A673 (cell line): ENCODE results near the gene NCLN. TPM values are rescaled to one million over a fixed set of nuclear protein-coding genes. Genes with fewer than 3 reads are reported as not detected.
"Not testable (repeated sequence)": the region's sequence is repeated elsewhere in the genome, so short reads cannot be mapped to it uniquely, and the experiment has no call there.

Experiments used
- BruUV-seq: library from RNA; stranded (reverse); fragments of 400-500 nt; replicated peaks from 2 replicates; lab custom pipeline; 2021; lab: Mats Ljungman, UMichigan
- CTCF ChIA-PET: fragments of 300-600 bp; sonication (Branson Sonifier 250); formaldehyde crosslinking; loops from one replicate; lab custom pipeline; 2022; ENCODE audit warnings: antibody characterized with exemption; lab: Charles Lee
- POLR2A ChIA-PET: fragments of 300-600 bp; sonication (Branson Sonifier 250); formaldehyde crosslinking; loops from one replicate; lab custom pipeline; 2022; ENCODE audit warnings: antibody characterized with exemption; ENCODE audit not compliant: low non-redundant PET; lab: Charles Lee
- DNase-seq: peaks from one replicate; pipeline ENCODE4 v3.0.0-alpha.2; 2015; ENCODE audit warnings: low spot score
- H3K27ac ChIP-seq: fragments of 200-600 bp; sonication (generic); 2 replicates; pipeline ENCODE4 v1.5.1; 2016; ENCODE audit warnings: mixed run types, low read depth, mild to moderate bottlenecking, mixed read lengths, antibody characterized with exemption, low read length; ENCODE audit not compliant: poor library complexity, severe bottlenecking
- H3K27me3 ChIP-seq: fragments of 200-600 bp; sonication (generic); replicated peaks from 2 replicates; pipeline ENCODE4 v1.6.1; 2017; ENCODE audit warnings: mixed run types, low read depth, mild to moderate bottlenecking, mixed read lengths, antibody characterized with exemption, low read length; ENCODE audit not compliant: insufficient read depth, poor library complexity
- H3K36me3 ChIP-seq: fragments of 200-600 bp; sonication (generic); 2 replicates; pipeline ENCODE4 v1.6.1; 2016; ENCODE audit warnings: mixed run types, mild to moderate bottlenecking, mixed read lengths, antibody characterized with exemption, low read length; ENCODE audit not compliant: insufficient read depth, poor library complexity, severe bottlenecking
- H3K4me1 ChIP-seq: fragments of 200-600 bp; sonication (generic); 2 replicates; pipeline ENCODE4 v1.6.1; 2017; ENCODE audit warnings: mixed run types, mild to moderate bottlenecking, mixed read lengths, antibody characterized with exemption, low read length; ENCODE audit not compliant: insufficient read depth, poor library complexity, severe bottlenecking
- H3K4me3 ChIP-seq: fragments of 200-600 bp; sonication (generic); 2 replicates; pipeline ENCODE4 v1.5.1; 2016; ENCODE audit warnings: low read depth, mixed run types, mild to moderate bottlenecking, mixed read lengths, low read length; ENCODE audit not compliant: poor library complexity, severe bottlenecking
- H3K9me3 ChIP-seq: fragments of 200-600 bp; sonication (generic); 2 replicates; pipeline ENCODE4 v1.6.1; 2016; ENCODE audit warnings: mixed run types, low read depth, mild to moderate bottlenecking, mixed read lengths, antibody characterized with exemption, low read length; ENCODE audit not compliant: poor library complexity, severe bottlenecking
- CTCF ChIP-seq: fragments of 300-800, 200-600 bp; sonication (generic); conservative IDR thresholded peaks from 2 replicates; pipeline ENCODE4 v1.5.1; 2017; ENCODE audit warnings: low read depth, mild to moderate bottlenecking, antibody characterized with exemption, low read length, moderate library complexity, mixed read lengths
- EZH2 ChIP-seq: fragments of 200-600 bp; sonication (generic); IDR thresholded peaks from 2 replicates; pipeline ENCODE4 v1.6.1; 2017; ENCODE audit warnings: borderline replicate concordance, low read depth, mild to moderate bottlenecking, mixed read lengths, antibody characterized with exemption, low read length; ENCODE audit not compliant: poor library complexity, severe bottlenecking
- intact Hi-C: fragments of 100-400 bp; cut with micrococcal nuclease; formaldehyde crosslinking; loops from one replicate; pipeline ENCODE4 v1.10.0; 2022; ENCODE audit not compliant: unreplicated experiment
- total RNA-seq: library from RNA; stranded (reverse); gene quantifications from 2 replicates; pipeline ENCODE4 v1.2.3, GENCODE V29; 2021

NCLN gene
- total RNA-seq, 1 experiment from 2014 or later = 122 TPM

DNA sequence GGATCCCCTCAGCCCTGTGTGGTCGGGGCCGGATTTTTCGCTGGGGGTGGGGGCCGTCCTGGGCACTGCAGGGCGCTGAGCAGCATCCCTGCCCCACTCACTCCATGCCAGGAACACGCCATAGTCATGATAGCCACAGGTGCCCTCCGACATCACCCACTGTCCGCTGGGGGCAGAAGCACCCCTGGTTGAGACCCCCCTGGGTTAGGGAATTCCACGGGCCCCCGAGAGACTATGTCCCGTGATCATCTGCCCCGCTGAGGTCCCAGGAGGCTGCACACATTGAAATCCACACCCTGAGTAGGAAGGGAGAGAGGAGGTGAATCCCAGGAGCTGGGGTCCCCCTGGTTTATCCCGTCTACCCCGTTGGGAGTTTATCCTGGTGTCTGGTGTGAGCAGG is 16.2 kb downstream of the NCLN start:
- Histone ChIP-seq H3K4me1 (no peaks in the 10 kb centered on the region), H3K36me3 (peaks cover 17% of the 10 kb centered on the region), H3K9me3 (no peaks in the 10 kb centered on the region), H3K4me3 (no peak overlapping the region), H3K27ac (no peak overlapping the region), H3K27me3 (no peaks in the 10 kb centered on the region)
- BruUV-seq = no TSS peak
- CTCF ChIA-PET = interaction anchor here (0.7 kb wide), 1 partner anchor 125 kb away, joined by 3 read pairs; no protein-coding TSS in a partner anchor
- POLR2A ChIA-PET = no interaction called here
- intact Hi-C loops = no loop called here
- TF ChIP-seq CTCF = no peak
- TF ChIP-seq EZH2 = no peak
- DNase-seq = no peak

DNA sequence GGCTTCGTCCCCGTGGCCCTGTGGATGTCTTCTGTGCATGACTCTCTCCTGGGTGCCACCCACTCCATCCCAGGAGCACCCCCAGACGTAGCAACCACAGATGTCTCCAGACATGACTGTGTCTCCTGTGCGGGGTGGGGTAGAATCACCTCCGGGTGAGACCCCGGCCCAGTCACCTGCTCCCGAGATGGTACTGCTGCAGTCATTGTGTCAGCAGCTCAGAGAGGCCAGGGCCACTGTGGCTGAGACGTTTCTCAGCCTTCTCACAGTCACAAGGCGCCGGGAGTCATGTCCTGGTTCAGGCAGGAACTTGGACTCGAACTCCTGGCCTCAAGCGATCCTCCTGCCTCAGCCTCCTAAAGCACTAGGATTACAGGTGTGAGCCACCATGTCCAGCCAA is 16.6 kb downstream of the NCLN start:
- Histone ChIP-seq H3K4me1 (no peaks in the 10 kb centered on the region), H3K36me3 (peaks cover 21% of the 10 kb centered on the region), H3K9me3 (no peaks in the 10 kb centered on the region), H3K27ac (no peak overlapping the region), H3K27me3 (no peaks in the 10 kb centered on the region), H3K4me3 (no peak overlapping the region)
- no peak for DNase-seq
- TF ChIP-seq EZH2 = no peak
- TF ChIP-seq CTCF = no peak
- intact Hi-C loops = no loop called here
- CTCF ChIA-PET = interaction anchor here (0.7 kb wide), 1 partner anchor 126 kb away, joined by 3 read pairs; no protein-coding TSS in a partner anchor
- POLR2A ChIA-PET = interaction anchor here (0.7 kb wide), 1 partner anchor 428 kb away, joined by 7 read pairs; no protein-coding TSS in a partner anchor
- no TSS peak for BruUV-seq

DNA sequence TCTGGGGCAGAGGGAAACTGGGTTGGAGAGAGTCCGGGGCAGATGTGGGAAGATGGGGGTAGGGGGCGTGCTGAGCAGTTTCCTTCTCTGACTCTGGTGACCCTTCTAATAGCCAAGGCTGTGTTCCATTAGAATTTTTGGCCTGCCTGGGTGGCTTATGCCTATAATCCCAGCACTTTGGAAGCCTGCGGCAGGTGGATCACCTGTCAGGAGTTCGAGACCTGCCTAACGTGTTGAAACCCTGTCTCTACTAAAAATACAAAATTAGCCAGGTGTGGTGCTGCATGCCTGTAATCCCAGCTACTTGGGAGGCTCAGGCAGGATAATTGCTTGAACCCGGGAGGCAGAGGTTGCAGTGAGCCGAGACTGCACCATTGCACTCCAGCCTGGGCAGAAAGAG is 17.2 kb downstream of the NCLN start:
- intact Hi-C loops, H3K4me1 ChIP-seq, DNase-seq, H3K9me3 ChIP-seq, H3K4me3 ChIP-seq, BruUV-seq, H3K27me3 ChIP-seq, H3K27ac ChIP-seq: not testable (repeated sequence)
- POLR2A ChIA-PET = interaction anchor here (0.7 kb wide), 1 partner anchor 429 kb away, joined by 7 read pairs; no protein-coding TSS in a partner anchor
- H3K36me3 ChIP-seq = peaks cover 27% of the 10 kb centered on the region
- CTCF ChIA-PET = interaction anchor here (0.7 kb wide), 2 partner anchors 101 to 126 kb away, joined by 3 read pairs; no protein-coding TSS in a partner anchor
